Stimulated activated CD8-positive, alpha-beta memory T cell treated with anti-CD3 and anti-CD28 coated beads, Interleukin-7, amount 100 ng/mL, for 4 hours (primary cell): ENCODE results near the gene SLC30A5.
"Not testable (repeated sequence)": the region's sequence is repeated elsewhere in the genome, so short reads cannot be mapped to it uniquely, and the experiment has no call there.

Source experiments
- DNase-seq, 2 donors: peaks; one replicate each; pipeline ENCODE4 v3.0.0-alpha.2; 2020; ENCODE audit warnings: low read depth in 2 of 2

SLC30A5 gene

GRCh38 chr5:69093771-69094482 lies at the start of gene SLC30A5:
Gene SLC30A5 (plus strand): TSS chr5:69094014. CDS start chr5:69094256, 242 bp downstream.
- peak; percentile 97 to 99 for DNase-seq

- DNase-seq = not testable (repeated sequence)
Observed at GRCh38 chr5:69045213-69045612, 48.6 kb upstream of the SLC30A5 start.

GRCh38 chr5:69046375-69046957 lies 47.3 kb upstream of the SLC30A5 start:
- DNase-seq = no peak

GRCh38 chr5:69048230-69048629 lies 45.6 kb upstream of the SLC30A5 start:
- DNase-seq = no peak

GRCh38 chr5:69049151-69049550 lies 44.7 kb upstream of the SLC30A5 start:
- DNase-seq = no peak

GRCh38 chr5:69049796-69050195 lies 44.0 kb upstream of the SLC30A5 start:
- DNase-seq = no peak

DNA sequence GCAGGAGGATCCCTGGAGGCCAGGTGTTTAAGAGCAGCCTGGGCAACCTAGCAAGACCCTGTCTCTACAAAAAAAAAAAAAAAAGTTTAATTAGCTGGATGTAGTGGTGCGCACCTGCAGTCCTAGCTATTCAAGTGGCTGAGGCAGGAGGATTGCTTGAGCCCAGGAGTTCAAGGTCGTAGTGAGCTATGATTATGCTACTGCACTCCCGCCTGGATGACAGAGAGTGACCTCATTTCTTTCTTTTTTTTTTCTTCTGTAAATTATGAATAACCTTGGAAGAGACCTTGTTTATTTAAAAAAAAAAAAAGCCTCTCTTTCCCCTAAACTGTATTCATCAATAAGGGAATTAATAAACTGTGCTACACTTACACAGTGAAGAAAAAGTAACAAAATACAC lies 43.6 kb upstream of the SLC30A5 start:
- no peak for DNase-seq

DNA sequence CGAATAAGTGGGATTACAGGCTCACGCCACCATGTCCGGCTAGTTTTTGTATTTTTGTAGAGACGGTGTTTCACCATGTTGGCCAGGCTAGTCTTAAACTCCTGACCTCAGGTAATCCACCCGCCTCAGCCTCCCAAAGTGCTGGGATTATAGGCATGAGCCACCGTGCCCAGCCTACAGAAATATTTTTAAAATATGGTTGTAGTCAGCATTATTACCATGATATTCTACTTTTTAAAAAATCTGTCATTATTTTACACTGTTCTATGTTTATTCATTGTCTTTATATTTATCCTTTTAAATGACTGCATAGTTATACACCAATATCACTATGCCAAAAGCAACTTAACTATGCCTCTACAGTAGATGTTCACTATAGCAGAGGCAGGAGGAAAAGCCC lies 41.6 kb upstream of the SLC30A5 start:
- DNase-seq = no peak

DNA sequence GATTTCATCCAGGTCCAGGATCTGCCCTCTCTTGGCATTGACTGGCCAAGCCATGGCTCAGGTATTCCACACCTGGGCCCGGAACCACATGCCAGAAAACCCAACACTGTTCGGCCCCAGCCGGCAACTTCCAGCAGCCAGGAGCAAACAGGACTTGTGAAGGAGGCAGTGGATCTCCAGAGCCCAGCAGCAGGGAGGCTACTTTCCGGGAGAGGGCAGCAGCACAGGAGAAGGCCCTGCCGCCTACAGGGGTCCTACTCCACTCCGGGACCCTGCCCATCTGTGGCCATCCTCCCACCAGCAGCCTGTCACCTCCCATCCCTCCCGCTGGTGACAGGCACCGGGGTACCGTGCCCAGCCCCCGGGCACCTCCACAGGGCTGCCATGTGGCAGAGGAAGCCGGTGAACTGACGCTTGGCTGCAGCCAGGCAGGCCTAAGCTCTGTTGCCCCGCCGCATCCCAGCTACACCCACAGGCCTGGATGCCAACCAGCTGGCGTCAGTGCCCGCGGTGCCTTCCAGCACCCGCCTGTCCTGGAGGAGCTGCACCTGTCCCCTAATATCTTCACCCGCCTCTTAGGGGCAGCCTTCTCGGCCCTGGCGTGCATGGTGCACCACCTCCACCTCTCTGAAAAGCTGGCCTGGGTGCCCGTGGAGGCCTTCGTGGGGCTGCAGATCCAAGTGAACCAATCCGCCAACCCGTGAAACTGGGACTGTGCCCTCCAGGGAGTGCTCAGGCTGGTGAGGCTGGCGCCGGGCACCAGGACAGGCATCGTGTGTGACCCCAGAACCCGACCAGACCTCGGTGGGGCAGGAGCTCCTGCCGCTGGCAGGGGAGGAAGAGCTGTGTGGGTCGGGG lies 18.9 kb upstream of the SLC30A5 start:
- no peak for DNase-seq

- no peak for DNase-seq
Observed at GRCh38 chr5:69075522-69076179, 18.2 kb upstream of the SLC30A5 start.

DNA sequence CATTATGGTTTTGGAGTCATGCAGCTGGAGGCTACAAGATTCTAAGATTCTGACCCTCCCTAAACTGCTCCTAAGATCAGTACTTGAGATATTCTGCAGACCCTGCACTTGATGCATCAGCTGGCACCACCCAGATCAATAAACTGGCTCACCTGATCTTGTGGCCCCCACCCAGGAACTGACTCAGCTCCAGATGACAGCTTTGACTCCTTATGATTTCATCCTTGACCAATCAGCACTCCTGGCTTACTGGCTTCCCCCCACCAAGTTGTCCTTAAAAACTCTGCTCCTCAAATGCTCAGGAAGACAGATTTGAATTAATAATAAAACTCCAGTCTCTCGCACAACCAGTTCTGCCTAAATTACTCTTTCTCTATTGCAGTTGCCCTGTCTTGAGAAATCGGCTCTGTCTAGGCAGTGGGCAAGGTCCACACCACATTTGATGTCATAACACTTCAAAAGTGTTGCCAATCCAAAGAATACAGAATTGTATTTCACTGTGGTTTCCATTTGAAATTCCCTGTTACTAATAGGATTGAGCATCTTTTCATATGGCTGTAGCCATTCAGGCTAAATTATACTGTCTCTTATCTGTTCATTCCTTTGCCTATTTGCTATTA lies 14.8 kb upstream of the SLC30A5 start:
- DNase-seq = no peak

GRCh38 chr5:69079556-69079955 lies 14.3 kb upstream of the SLC30A5 start:
- DNase-seq = no peak

DNA sequence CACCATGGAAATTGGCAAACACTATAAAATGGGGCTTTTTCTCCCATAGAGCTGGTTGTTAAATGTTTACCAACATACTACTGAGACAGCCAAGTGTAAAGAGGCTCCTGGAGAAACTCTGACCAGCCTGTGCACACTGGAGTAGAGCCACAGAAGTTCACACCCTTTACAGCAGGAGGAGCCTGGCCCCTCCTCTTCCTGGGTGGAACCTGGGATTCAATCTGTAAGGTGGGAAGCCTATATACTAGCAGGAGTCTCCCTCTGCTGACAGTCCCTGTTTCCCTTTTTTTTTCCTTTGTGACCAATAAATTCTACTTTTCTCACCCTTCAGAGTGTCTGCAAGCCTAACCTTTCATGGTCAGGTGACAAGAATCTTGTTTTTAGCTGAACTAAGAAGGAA lies 10.4 kb upstream of the SLC30A5 start:
- DNase-seq = no peak

GRCh38 chr5:69084195-69084594 lies 9.6 kb upstream of the SLC30A5 start:
- no peak for DNase-seq

DNA sequence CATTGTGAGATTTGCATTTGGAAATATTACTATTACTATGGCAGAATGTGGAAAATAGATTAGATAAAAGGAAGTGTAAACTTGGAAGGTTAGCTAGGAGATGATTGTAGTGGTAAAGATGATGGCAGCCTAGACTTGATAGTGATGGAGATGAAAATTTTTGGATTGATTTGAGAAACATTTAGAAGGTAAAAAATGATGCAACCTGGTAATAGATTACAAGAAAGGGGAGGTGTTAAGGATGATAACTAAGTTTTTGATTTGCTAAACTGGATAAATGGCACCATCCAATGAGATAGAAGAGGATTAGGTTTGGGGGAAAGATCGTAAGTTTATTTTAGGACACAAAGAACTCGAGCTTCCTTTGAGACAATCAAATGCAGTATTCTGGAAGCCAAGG lies 8.9 kb upstream of the SLC30A5 start:
- DNase-seq = no peak

DNA sequence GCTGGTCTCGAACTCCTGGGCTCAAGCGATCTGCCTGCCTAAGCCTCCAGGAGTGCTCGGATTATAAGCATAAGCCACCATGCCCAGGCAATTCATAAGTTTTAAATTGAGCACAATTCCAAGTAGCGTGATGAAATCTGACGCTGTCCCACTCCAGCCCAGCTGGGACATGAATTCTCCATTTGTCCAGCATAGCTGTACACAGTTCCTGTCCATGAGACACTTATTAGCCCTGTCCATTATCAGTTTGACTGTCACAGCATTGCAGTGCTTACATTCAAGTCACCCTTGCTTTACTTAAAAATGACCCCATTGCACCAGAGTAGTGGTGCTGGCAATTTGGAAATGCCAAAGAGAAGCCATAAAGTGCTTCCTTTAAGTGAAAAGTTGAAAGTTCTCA lies 7.6 kb upstream of the SLC30A5 start:
- no peak for DNase-seq

DNA sequence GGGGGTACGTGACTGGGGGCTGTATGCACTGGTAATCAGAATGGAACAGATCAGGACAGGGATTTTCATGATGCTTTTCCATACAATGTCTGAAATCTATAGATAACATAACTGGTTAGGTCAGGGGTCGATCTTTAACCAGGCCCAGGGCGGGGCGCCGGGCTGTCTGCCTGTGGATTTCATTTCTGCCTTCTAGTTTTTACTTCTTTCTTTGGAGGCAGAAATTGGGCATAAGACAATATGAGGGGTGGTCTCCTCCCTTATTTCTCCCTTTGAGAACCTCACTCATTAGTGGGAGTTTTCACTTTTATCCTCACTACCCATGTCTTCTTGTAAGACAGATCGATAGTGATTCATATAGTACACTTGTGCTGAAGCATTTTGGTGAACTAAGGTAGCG lies 5.8 kb upstream of the SLC30A5 start:
- not testable (repeated sequence) for DNase-seq

- no peak for DNase-seq
Observed at GRCh38 chr5:69090158-69090557, 3.7 kb upstream of the SLC30A5 start.

DNA sequence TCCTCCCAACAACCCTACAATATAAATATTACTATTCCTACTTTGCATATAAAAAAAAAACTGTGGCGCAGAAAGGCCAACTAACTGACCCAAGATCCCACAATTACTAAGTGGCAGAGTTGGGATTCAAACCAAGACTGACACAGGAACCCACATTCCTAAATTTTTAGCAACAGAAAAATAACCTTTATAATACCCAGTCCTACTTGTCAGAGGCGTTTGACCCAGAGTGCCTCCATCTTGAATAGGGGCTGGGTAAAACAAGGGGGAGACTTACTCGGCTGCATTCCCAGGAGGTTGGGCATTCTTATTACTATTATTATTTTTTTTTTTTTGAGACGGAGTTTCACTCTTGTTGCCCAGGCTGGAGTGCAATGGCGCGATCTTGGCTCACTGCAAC lies 2.0 kb upstream of the SLC30A5 start:
- no peak for DNase-seq

DNA sequence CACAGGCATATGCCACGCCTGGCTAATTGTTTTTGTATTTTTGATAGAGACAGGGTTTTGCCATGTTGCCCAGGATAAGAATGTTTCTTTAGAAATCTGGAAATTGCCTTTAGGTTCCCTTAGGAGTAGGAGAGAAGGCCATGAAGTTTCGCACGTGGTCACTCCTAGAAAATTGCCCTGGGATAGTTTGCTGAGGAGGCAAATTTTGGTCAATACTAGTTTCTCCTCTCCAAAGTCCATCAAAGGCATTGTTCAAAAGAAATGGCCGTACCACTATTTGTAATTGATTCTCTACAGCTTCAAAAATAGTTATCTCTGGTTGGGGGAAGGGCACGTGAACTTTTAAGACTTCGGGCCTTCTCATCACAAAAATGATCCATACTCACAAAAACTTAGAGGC lies 845 bp upstream of the SLC30A5 start:
- no peak for DNase-seq

GRCh38 chr5:69099302-69099701 lies 5.5 kb downstream of the SLC30A5 start:
- DNase-seq = no peak

- no peak for DNase-seq
Observed at GRCh38 chr5:69103521-69103920, 9.7 kb downstream of the SLC30A5 start.
